ENCODE results near the gene CXCR2.
"Not testable (repeated sequence)": the region's sequence is repeated elsewhere in the genome, so short reads cannot be mapped to it uniquely, and the experiment has no call there.

- not testable (repeated sequence) for TF ChIP-seq CTCF, POLR2A (IDR thresholded peaks at IDR 0.05)
These were observed 4.0 kb upstream of the CXCR2 start for GRCh38 chr2:218121789-218122188.
